OCI-LY3 (cell line): Measurements from ENCODE around the gene CCDC110.

Experiments
- EZH2phosphoT487 ChIP-seq: fragments of 200-600 bp; shearing (Covaris generic); IDR thresholded peaks from 2 replicates; pipeline ENCODE4 v1.6.1; 2018; ENCODE audit warnings: antibody characterized with exemption, mixed run types, low read depth
- TF ChIP-seq, protein P1 (sequence below): fragments of 200-600, 300-600 bp; sonication (generic); IDR thresholded peaks from 2 replicates; pipeline ENCODE4 v1.5.1; 2014; ENCODE audit warnings: antibody characterized with exemption, low read length, low read depth

DNA sequence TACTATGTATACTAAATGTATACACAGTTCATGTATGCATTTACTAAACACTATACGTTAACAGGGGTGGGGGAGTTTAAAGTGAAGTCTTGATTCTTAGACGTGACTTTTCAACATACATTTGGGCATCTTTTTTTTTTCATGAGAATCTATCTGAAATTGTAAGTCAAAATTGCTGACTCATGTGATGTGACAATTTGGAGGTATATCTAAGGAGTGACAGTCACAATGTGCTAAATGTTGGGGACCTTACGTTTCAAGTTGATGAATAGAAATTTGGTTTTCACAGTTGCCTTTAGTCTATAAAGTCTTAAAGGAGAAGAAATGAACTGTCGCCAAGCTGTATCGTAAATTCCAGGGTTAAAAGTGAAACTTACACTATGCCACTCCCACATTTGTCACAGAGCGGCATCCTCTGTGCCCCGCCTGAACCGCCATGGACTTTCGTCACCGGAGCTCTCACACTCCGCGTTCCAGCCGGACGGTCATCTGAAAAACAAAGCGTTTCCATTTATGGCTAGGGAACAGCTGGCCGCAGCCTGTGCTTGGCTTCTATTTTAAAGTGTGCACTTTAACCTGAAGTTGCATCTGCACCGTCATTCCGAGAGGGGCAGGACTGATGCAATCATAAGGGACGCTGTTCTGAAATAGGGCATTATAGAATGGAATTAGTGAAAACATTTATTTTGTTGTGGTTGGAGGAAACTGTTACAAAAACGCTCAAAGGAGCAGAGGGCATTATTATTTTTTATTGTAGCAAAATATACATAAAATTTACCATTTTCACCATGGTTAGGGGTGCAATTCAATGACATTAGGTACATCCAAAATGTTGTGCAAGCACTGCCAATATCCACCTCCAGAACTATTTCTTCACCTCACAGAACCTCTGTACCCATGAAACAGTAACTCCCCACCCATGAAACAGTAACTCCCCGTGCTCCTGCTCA is 32.8 kb upstream of the CCDC110 start:
- TF ChIP-seq, protein P1, sequence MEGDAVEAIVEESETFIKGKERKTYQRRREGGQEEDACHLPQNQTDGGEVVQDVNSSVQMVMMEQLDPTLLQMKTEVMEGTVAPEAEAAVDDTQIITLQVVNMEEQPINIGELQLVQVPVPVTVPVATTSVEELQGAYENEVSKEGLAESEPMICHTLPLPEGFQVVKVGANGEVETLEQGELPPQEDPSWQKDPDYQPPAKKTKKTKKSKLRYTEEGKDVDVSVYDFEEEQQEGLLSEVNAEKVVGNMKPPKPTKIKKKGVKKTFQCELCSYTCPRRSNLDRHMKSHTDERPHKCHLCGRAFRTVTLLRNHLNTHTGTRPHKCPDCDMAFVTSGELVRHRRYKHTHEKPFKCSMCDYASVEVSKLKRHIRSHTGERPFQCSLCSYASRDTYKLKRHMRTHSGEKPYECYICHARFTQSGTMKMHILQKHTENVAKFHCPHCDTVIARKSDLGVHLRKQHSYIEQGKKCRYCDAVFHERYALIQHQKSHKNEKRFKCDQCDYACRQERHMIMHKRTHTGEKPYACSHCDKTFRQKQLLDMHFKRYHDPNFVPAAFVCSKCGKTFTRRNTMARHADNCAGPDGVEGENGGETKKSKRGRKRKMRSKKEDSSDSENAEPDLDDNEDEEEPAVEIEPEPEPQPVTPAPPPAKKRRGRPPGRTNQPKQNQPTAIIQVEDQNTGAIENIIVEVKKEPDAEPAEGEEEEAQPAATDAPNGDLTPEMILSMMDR, result no peak
- no peak for TF ChIP-seq EZH2phosphoT487
